ENCODE measurements around the gene PPARGC1A.

DNA sequence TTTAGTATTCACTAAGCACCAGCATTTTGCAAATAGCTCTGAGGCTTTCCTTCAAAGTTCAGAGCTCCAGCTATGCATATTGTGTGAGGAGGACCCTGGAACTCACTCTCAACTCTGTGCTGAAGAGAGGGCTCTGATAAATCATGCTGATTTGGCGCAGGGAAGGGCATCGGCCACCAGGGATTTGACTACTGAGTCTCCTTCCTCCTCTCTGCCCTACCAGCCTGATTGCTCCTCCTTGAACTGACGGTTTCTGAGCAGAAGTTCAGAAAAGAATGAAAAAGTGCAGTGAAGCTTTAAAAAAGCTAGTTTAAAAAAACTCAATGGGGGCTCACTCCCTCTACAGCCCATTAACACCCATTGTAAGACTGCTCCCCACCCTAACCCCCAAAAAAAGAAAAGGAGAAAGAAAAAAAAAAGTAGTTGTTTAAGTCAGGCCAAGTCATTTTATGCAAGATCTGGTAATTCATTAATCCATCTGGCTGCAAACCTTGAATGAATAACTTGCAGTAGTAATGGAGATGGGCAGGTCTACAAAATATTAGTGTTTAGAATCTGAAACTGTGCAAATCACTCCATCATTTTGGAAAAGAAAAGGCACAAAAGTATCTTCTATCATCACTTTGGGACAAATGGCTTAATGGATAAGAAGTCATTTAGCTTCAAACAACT is 13.3 kb downstream of the PPARGC1A start:
- TF ChIP-seq, protein P1, sequence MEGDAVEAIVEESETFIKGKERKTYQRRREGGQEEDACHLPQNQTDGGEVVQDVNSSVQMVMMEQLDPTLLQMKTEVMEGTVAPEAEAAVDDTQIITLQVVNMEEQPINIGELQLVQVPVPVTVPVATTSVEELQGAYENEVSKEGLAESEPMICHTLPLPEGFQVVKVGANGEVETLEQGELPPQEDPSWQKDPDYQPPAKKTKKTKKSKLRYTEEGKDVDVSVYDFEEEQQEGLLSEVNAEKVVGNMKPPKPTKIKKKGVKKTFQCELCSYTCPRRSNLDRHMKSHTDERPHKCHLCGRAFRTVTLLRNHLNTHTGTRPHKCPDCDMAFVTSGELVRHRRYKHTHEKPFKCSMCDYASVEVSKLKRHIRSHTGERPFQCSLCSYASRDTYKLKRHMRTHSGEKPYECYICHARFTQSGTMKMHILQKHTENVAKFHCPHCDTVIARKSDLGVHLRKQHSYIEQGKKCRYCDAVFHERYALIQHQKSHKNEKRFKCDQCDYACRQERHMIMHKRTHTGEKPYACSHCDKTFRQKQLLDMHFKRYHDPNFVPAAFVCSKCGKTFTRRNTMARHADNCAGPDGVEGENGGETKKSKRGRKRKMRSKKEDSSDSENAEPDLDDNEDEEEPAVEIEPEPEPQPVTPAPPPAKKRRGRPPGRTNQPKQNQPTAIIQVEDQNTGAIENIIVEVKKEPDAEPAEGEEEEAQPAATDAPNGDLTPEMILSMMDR (conservative IDR thresholded peaks at IDR 0.05 in 1 of 2, IDR thresholded peaks at IDR 0.05 in 1 of 2; ENCODE audit: extremely low read depth in 1 of 2, insufficient read depth in 1 of 2, low read depth in 1 of 2, low read length in 2 of 2): no peak
- TF ChIP-seq EZH2 (IDR thresholded peaks at IDR 0.05; ENCODE audit: borderline replicate concordance, low read length): no peak

Data from mammary epithelial cell (primary cell).